HepG2 (cell line): ENCODE data around the gene EXOSC9. TPM values are rescaled to one million over a fixed set of nuclear protein-coding genes. Genes with fewer than 3 reads are reported as not detected.

ENCODE experiments used
- ATAC-seq: fragments of 200-7000 bp; cut with Tn5 transposase; 3 replicates; pipeline ENCODE4 v1.9.1; 2020; ENCODE audit warnings: mild to moderate bottlenecking, moderate library complexity
- BruUV-seq: library from RNA; stranded (reverse); fragments of 400-500 nt; replicated peaks from 2 replicates; lab custom pipeline; 2021; lab: Mats Ljungman, UMichigan
- CTCF ChIA-PET: fragments of 300-600 bp; formaldehyde crosslinking; extraction: SDS; loops from one replicate; lab custom pipeline; 2021; ENCODE audit warnings: low total read pairs, inconsistent platforms, low intra/inter-chr PET ratio; lab: Yijun Ruan, JAX
- POLR2A ChIA-PET: fragments of 350-600 bp; sonication (Branson Sonifier 250); formaldehyde crosslinking; loops from one replicate; lab custom pipeline; 2020; ENCODE audit warnings: antibody characterized with exemption, inconsistent platforms; lab: Yijun Ruan, JAX
- DNase-seq: peaks from one replicate; pipeline ENCODE4 v3.0.0-alpha.2; 2015; ENCODE audit warnings: low spot score
- FAIRE-seq: peaks from 3 replicates; lab custom pipeline; 2011; peaks lifted over from hg19 to GRCh38; lab: Jason Lieb, UNC
- H2AFZ ChIP-seq: one replicate; pipeline ENCODE4 v1.6.1; 2011; ENCODE audit warnings: low read length, inconsistent platforms
- H3K27ac ChIP-seq: fragments of 300-600 bp; 3 replicates; pipeline ENCODE4 v1.8.0; 2011; ENCODE audit warnings: mixed run types, mild to moderate bottlenecking, mixed read lengths, low read length, inconsistent platforms; ENCODE audit not compliant: insufficient read depth; ENCODE audit errors: extremely low read length
- H3K27me3 ChIP-seq, 2 experiments: fragments of 200-600 bp in 1 of 2; 2 replicates in 1 of 2; 3 replicates in 1 of 2; pipeline versions ENCODE4 v1.6.0 to v1.8.0; 2011; ENCODE audit warnings: low read length in 2 of 2, mild to moderate bottlenecking in 2 of 2, moderate library complexity in 2 of 2, inconsistent platforms in 1 of 2; ENCODE audit not compliant: insufficient read depth in 2 of 2, control insufficient read depth in 1 of 2
- H3K36me3 ChIP-seq, 2 experiments: fragments of 200-600 bp in 1 of 2; replicated peaks in 1 of 2; 2 replicates in 1 of 2; 3 replicates in 1 of 2; pipeline versions ENCODE4 v1.5.1 to v1.8.0; 2011; ENCODE audit warnings: low read length in 2 of 2, inconsistent platforms in 1 of 2; ENCODE audit not compliant: insufficient read depth in 2 of 2, control insufficient read depth in 1 of 2
- H3K4me1 ChIP-seq: 2 replicates; pipeline ENCODE4 v1.5.1; 2012; ENCODE audit warnings: low read length, inconsistent platforms; ENCODE audit not compliant: insufficient read depth
- H3K4me2 ChIP-seq: 2 replicates; pipeline ENCODE4 v1.6.0; 2011; ENCODE audit warnings: low read depth, low read length, inconsistent platforms
- H3K4me3 ChIP-seq, 3 experiments: fragments of 200-600 bp in 1 of 3; sonication (generic), shearing (Covaris generic) in 1 of 3; replicated peaks in 1 of 3; 2 replicates each; pipeline ENCODE4 v1.5.1; 2011 to 2016; ENCODE audit warnings: low read length in 3 of 3, inconsistent platforms in 2 of 3, low read depth in 2 of 3, mild to moderate bottlenecking in 2 of 3, control low read depth in 1 of 3, mixed read lengths in 1 of 3; ENCODE audit not compliant: insufficient read depth in 1 of 3
- H3K79me2 ChIP-seq: one replicate; pipeline ENCODE4 v1.6.1; 2011; ENCODE audit warnings: low read length, inconsistent platforms; ENCODE audit not compliant: insufficient read depth
- H3K9ac ChIP-seq: 2 replicates; pipeline ENCODE4 v1.6.0; 2011; ENCODE audit warnings: mild to moderate bottlenecking, low read depth, low read length, inconsistent platforms; ENCODE audit not compliant: insufficient read depth
- H3K9me3 ChIP-seq: 2 replicates; pipeline ENCODE4 v1.5.1; 2012; ENCODE audit warnings: mild to moderate bottlenecking, low read length
- H4K20me1 ChIP-seq: 2 replicates; pipeline ENCODE4 v1.6.0; 2011; ENCODE audit warnings: inconsistent platforms, mild to moderate bottlenecking, low read length, moderate library complexity; ENCODE audit not compliant: insufficient read depth
- ARHGAP35 ChIP-seq: sonication (generic); formaldehyde crosslinking; IDR thresholded peaks from 2 replicates; pipeline ENCODE4 v1.9.0; 2022; ENCODE audit warnings: mild to moderate bottlenecking, inconsistent platforms, moderate library complexity, missing genetic modification reagents, borderline replicate concordance
- ATF4 ChIP-seq, 2 experiments: fragments of 450-650 bp in 1 of 2; sonication (generic) in 1 of 2; formaldehyde crosslinking; IDR thresholded peaks; 2 replicates each; pipeline versions ENCODE4 v1.5.0 to v1.8.0; 2020 to 2022; ENCODE audit warnings: mild to moderate bottlenecking in 1 of 2, missing genetic modification reagents in 1 of 2
- CREM ChIP-seq, 2 experiments: sonication (generic) in 1 of 2; formaldehyde crosslinking in 1 of 2; IDR thresholded peaks; 2 replicates each; pipeline versions ENCODE4 v1.4.0 to v1.6.1; 2016 to 2020; ENCODE audit warnings: antibody characterized with exemption in 1 of 2, mild to moderate bottlenecking in 1 of 2, missing genetic modification reagents in 1 of 2
- GABPA ChIP-seq, 2 experiments: IDR thresholded peaks; 2 replicates each; pipeline ENCODE4 v1.6.1; 2011 to 2016; ENCODE audit warnings: low read depth in 2 of 2, low read length in 1 of 2, missing biosample characterization in 1 of 2, missing genetic modification characterization in 1 of 2
- HDAC2 ChIP-seq: sonication (generic); formaldehyde crosslinking; IDR thresholded peaks from 2 replicates; pipeline ENCODE4 v1.4.0; 2020; ENCODE audit warnings: missing genetic modification reagents
- KAT8 ChIP-seq: IDR thresholded peaks from 2 replicates; pipeline ENCODE4 v1.6.1; 2016; ENCODE audit warnings: missing genetic modification reagents, missing compliant biosample characterization
- MEF2D ChIP-seq: sonication (generic); formaldehyde crosslinking; IDR thresholded peaks from 2 replicates; pipeline ENCODE4 v1.5.1; 2020; ENCODE audit warnings: mild to moderate bottlenecking, missing genetic modification reagents
- SETDB1 ChIP-seq: sonication (generic); formaldehyde crosslinking; IDR thresholded peaks from 2 replicates; pipeline ENCODE4 v1.5.1; 2020; ENCODE audit warnings: missing genetic modification reagents, mild to moderate bottlenecking, borderline replicate concordance
- TGIF2 ChIP-seq: IDR thresholded peaks from 2 replicates; pipeline ENCODE4 v1.6.1; 2016; ENCODE audit warnings: control low read depth, missing compliant biosample characterization
- ZNF263 ChIP-seq: sonication (generic); formaldehyde crosslinking; IDR thresholded peaks from 2 replicates; pipeline ENCODE4 v1.4.0; 2020; ENCODE audit warnings: missing genetic modification reagents
- ZNF710 ChIP-seq: sonication (generic); formaldehyde crosslinking; IDR thresholded peaks from 2 replicates; pipeline ENCODE4 v1.5.0; 2020; ENCODE audit warnings: mild to moderate bottlenecking, missing genetic modification reagents, borderline replicate concordance
- ZNF724P ChIP-seq: sonication (generic); formaldehyde crosslinking; IDR thresholded peaks from 2 replicates; pipeline ENCODE4 v1.8.0; 2022; ENCODE audit warnings: missing genetic modification reagents, borderline replicate concordance
- WGBS: methylation state at CpG from one replicate; pipeline ENCODE4 v1.1.6; 2017; ENCODE audit warnings: low lambda C conversion rate; 5-methylcytosine and 5-hydroxymethylcytosine counted together
- in situ Hi-C: cut with HindIII; loops from 2 replicates; pipeline ENCODE4 v1.10.0; 2017; ENCODE audit warnings: low pct_unique_long_range_greater_than_20kb; ENCODE audit not compliant: extremely low pct_ligation_motif_present
- intact Hi-C: fragments of 100-400 bp; cut with micrococcal nuclease; formaldehyde crosslinking; loops from one replicate; pipeline ENCODE4 v1.10.0; 2022; ENCODE audit not compliant: unreplicated experiment
- polyA plus RNA-seq, 8 experiments: library from polyadenylated mRNA; depleted of rRNA in 3 of 8; stranded (reverse) in 7 of 8; unstranded in 1 of 8; fragments of >200 nt; fragmentation: Illumina TruSeq in 4 of 8; extraction: Trizol in 4 of 8; gene quantifications; 2 replicates each; pipeline versions ENCODE4 v1.2.1 to v1.2.3, GENCODE V29; 2011 to 2016; ENCODE audit warnings: low read depth in 4 of 8, missing spikeins in 1 of 8, mixed read lengths in 1 of 8; ENCODE audit not compliant: insufficient read depth in 1 of 8
- total RNA-seq, 5 experiments: library from RNA; depleted of rRNA; stranded (reverse); fragments of >200 nt; fragmentation: Illumina TruSeq; extraction: Trizol; gene quantifications; 2 replicates each; pipeline ENCODE4 v1.2.3, GENCODE V29; 2016; ENCODE audit warnings: low read depth in 1 of 5
- TF ChIP-seq, protein P1 (sequence below), 2 experiments: sonication (generic) in 1 of 2; formaldehyde crosslinking in 1 of 2; IDR thresholded peaks; 2 replicates each; pipeline versions ENCODE4 v1.6.1 to v1.9.0; 2014 to 2022; ENCODE audit warnings: antibody characterized with exemption in 1 of 2, borderline replicate concordance in 1 of 2, inconsistent platforms in 1 of 2, low read depth in 1 of 2, missing genetic modification reagents in 1 of 2

EXOSC9 gene
- total and polyA plus RNA-seq, 2 of the 13 experiments (the other 11 are each of a cell fraction or from before 2014, with no cell fraction given), result 26.0 to 48.0 TPM

GRCh38 chr4:121799867-121800501 lies 1.1 kb upstream of the EXOSC9 start:
- ATAC-seq (no peak), FAIRE-seq (no peak), DNase-seq (no peak)
- H3K4me1 ChIP-seq, result peaks cover 58% of the 10 kb centered on the region
- H4K20me1 ChIP-seq, result no peaks in the 10 kb centered on the region
- peaks cover 6 to 9% of the 10 kb centered on the region in 2 experiments; a peak in 4 of 5 replicates for H3K36me3 ChIP-seq
- H2AFZ ChIP-seq, result peak overlapping the region; percentile 77
- peak overlapping the region in 2 of 3 experiments; percentile 84 to 86; a peak in 2 of 6 replicates for H3K4me3 ChIP-seq
- in situ Hi-C loops, result no loop called here
- H3K79me2 ChIP-seq, result peaks cover 19% of the 10 kb centered on the region
- peak overlapping the region; percentile 52 for H3K9ac ChIP-seq
- WGBS, result 78% methylated on average over 3 of the region's 3 CpGs
- BruUV-seq, result TSS peak; percentile 11
- H3K27ac ChIP-seq, result peak overlapping the region; percentile 93
- H3K9me3 ChIP-seq, result no peaks in the 10 kb centered on the region
- POLR2A ChIA-PET, result interaction anchor here (0.9 to 2.6 kb wide), 5 partner anchors 11 to 104 kb away, joined by 3 to 14 read pairs (median 9); partner anchors contain the start of genes ANXA5, BBS7 and CCNA2
- no peaks in the 10 kb centered on the region; a peak in 1 of 5 replicates for H3K27me3 ChIP-seq
- CTCF ChIA-PET, result no interaction called here
- no peak for TF ChIP-seq ZNF263
- TF ChIP-seq GABPA (IDR thresholded peaks at IDR 0.05; ENCODE audit: low read depth, low read length), result no peak
- no peak for TF ChIP-seq GABPA (CRISPR knock-in tag; IDR thresholded peaks at IDR 0.05; ENCODE audit: low read depth)
- TF ChIP-seq MEF2D (CRISPR knock-in tag), result no peak
- peak; percentile 7; the same call in 1 of the 2 replicates for TF ChIP-seq KAT8 (CRISPR knock-in tag)
- TF ChIP-seq ARHGAP35, result no peak
- TF ChIP-seq, protein P1, sequence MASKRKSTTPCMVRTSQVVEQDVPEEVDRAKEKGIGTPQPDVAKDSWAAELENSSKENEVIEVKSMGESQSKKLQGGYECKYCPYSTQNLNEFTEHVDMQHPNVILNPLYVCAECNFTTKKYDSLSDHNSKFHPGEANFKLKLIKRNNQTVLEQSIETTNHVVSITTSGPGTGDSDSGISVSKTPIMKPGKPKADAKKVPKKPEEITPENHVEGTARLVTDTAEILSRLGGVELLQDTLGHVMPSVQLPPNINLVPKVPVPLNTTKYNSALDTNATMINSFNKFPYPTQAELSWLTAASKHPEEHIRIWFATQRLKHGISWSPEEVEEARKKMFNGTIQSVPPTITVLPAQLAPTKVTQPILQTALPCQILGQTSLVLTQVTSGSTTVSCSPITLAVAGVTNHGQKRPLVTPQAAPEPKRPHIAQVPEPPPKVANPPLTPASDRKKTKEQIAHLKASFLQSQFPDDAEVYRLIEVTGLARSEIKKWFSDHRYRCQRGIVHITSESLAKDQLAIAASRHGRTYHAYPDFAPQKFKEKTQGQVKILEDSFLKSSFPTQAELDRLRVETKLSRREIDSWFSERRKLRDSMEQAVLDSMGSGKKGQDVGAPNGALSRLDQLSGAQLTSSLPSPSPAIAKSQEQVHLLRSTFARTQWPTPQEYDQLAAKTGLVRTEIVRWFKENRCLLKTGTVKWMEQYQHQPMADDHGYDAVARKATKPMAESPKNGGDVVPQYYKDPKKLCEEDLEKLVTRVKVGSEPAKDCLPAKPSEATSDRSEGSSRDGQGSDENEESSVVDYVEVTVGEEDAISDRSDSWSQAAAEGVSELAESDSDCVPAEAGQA (IDR thresholded peaks at IDR 0.05; ENCODE audit: low read depth), result no peak
- TF ChIP-seq, protein P1 (CRISPR knock-in tag; IDR thresholded peaks at IDR 0.05; ENCODE audit: borderline replicate concordance), result no peak
- TF ChIP-seq HDAC2 (CRISPR knock-in tag), result 0 out of 2 replicates have a peak, but pooled peaks have one; percentile 3
- TF ChIP-seq SETDB1 (CRISPR knock-in tag), result no peak
- TF ChIP-seq ZNF724P, result no peak
- TF ChIP-seq ATF4 (CRISPR knock-in tag; IDR thresholded peaks at IDR 0.05), result no peak
- 0 out of 2 replicates have a peak, but pooled peaks have one; percentile 1 for TF ChIP-seq TGIF2 (CRISPR knock-in tag)
- TF ChIP-seq CREM (IDR thresholded peaks at IDR 0.05), result peak; percentile 7; the same call in 1 of the 2 replicates
- no peak for TF ChIP-seq CREM (CRISPR knock-in tag; IDR thresholded peaks at IDR 0.05)
- TF ChIP-seq ZNF710 (CRISPR knock-in tag), result no peak
- intact Hi-C loops, result loop anchor here (5.0 kb wide), 1 partner anchor 123 kb away; no protein-coding TSS in a partner anchor
- H3K4me2 ChIP-seq, result peak overlapping the region; percentile 97
